ENCODE results near the gene AWAT2. TPM values are rescaled to one million over a fixed set of nuclear protein-coding genes. Genes with fewer than 3 reads are reported as not detected.
"Not testable (repeated sequence)": the region's sequence is repeated elsewhere in the genome, so short reads cannot be mapped to it uniquely, and the experiment has no call there.

Gene AWAT2
- total and polyA plus RNA-seq, 2 donors from 2014 or later = not detected

DNA sequence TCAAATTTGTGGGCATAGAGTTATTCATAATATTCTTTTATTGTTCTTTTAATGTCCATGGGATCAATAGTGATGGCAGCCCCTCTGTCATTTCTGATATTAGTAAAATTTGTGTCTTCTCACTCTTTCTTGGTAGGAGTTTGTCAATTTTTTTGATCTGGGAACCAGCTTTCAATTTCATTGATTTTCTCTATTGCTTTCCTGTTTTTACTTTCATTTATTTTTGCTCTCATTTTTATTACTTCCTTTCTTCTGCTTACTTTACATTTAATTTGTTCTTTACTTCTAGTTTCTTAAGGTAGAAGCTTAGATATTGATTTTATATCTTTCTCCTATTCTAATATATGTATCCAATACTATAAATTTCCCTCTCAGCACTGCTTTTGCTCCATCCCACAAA, 40.7 kb downstream of the AWAT2 start:
- peak; percentile 70 for FAIRE-seq

DNA sequence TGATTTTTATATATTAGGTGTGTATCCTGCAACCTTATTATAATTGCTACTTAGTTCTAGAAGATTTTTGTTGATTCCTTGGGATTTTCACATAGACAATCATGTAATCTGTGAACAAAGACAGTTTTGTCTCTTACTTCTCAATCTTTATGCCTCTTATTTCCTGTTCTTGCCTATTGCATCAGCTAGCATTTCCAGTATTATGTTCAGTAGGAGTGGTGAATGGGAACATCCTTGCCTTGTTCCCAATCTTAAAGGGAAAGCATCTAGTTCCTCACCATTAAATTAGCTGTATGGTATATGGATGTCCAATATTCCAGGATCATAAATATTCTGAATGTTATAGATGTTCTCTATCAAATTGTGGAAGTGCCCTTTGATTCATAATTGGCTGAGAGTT, 41.8 kb downstream of the AWAT2 start:
- intact Hi-C loops (cut with DNase I) = no loop called here
- no peaks in the 10 kb centered on the region for H3K36me3 ChIP-seq (ENCODE audit: control insufficient read depth in 2 of 3, insufficient read depth in 3 of 3, low read length in 3 of 3)
- no peak for DNase-seq
- no peaks in the 10 kb centered on the region for H3K9me3 ChIP-seq (ENCODE audit: control insufficient read depth in 2 of 3, insufficient read depth in 1 of 3, low read length in 3 of 3)
- no peak for FAIRE-seq
- no peaks in the 10 kb centered on the region for H3K27me3 ChIP-seq (ENCODE audit: control insufficient read depth, insufficient read depth, low read length)
- TF ChIP-seq, protein P1, sequence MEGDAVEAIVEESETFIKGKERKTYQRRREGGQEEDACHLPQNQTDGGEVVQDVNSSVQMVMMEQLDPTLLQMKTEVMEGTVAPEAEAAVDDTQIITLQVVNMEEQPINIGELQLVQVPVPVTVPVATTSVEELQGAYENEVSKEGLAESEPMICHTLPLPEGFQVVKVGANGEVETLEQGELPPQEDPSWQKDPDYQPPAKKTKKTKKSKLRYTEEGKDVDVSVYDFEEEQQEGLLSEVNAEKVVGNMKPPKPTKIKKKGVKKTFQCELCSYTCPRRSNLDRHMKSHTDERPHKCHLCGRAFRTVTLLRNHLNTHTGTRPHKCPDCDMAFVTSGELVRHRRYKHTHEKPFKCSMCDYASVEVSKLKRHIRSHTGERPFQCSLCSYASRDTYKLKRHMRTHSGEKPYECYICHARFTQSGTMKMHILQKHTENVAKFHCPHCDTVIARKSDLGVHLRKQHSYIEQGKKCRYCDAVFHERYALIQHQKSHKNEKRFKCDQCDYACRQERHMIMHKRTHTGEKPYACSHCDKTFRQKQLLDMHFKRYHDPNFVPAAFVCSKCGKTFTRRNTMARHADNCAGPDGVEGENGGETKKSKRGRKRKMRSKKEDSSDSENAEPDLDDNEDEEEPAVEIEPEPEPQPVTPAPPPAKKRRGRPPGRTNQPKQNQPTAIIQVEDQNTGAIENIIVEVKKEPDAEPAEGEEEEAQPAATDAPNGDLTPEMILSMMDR (IDR thresholded peaks at IDR 0.05; ENCODE audit: borderline replicate concordance, extremely low read depth, insufficient read depth) = no peak
- H3K4me3 ChIP-seq (ENCODE audit: low read length in 3 of 3) = no peak overlapping the region
- no peaks in the 10 kb centered on the region for H3K4me1 ChIP-seq (ENCODE audit: control insufficient read depth in 2 of 3, insufficient read depth in 2 of 3, low read depth in 1 of 3, low read length in 3 of 3)
- no peak overlapping the region for H3K27ac ChIP-seq (ENCODE audit: low read depth in 2 of 2, low read length in 2 of 2)
- no peak overlapping the region for H3K9ac ChIP-seq (ENCODE audit: low read length in 3 of 3)

More for the DNA sequence above, 40.7 kb downstream of the AWAT2 start:
- Histone ChIP-seq H3K4me3 (ENCODE audit: low read length in 3 of 3) (no peak overlapping the region), H3K27ac (ENCODE audit: low read depth in 2 of 2, low read length in 2 of 2) (no peak overlapping the region), H3K36me3 (ENCODE audit: control insufficient read depth in 2 of 3, insufficient read depth in 3 of 3, low read length in 3 of 3) (no peaks in the 10 kb centered on the region), H3K4me1 (ENCODE audit: control insufficient read depth in 2 of 3, insufficient read depth in 2 of 3, low read depth in 1 of 3, low read length in 3 of 3) (no peaks in the 10 kb centered on the region), H3K9ac (ENCODE audit: low read length in 3 of 3) (no peak overlapping the region), H3K9me3 (ENCODE audit: control insufficient read depth in 2 of 3, insufficient read depth in 1 of 3, low read length in 3 of 3) (no peaks in the 10 kb centered on the region), H3K27me3 (ENCODE audit: control insufficient read depth, insufficient read depth, low read length) (no peaks in the 10 kb centered on the region)
- TF ChIP-seq, protein P1 (IDR thresholded peaks at IDR 0.05; ENCODE audit: borderline replicate concordance, extremely low read depth, insufficient read depth) = no peak
- DNase-seq = no peak
- intact Hi-C loops (cut with DNase I) = no loop called here

DNA sequence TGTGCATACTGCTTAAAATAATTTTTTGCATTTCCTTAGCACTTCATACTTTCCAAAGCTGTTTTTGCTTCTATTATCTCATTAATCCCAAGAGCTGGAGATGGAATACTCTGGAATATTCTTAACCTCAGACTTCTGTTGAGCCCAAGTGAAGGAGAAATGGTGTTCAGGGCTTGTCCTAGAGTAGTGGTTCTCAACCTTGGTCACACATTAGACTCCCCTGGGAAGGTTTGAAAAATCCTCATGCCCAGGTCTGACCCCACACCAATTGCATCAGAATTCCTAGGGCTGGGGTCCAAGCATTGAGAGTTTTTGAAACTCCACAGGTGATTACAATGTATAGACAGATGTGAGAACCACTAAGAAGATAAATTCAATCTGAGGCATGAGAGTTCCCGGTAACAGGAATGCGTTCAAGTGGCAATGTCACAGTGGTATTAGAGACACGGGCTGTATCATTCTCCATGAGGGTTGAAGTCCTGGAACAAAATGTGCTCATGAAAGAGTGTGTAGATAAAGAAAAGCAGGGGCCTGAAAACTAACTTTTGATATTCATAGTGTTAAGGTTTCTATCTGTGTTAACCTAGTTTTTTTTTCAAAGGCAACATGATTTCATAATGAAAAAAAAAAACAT, 47.9 kb downstream of the AWAT2 start:
- Histone ChIP-seq H3K27me3 (ENCODE audit: control insufficient read depth, insufficient read depth, low read length) (no peaks in the 10 kb centered on the region), H3K4me3 (ENCODE audit: low read length in 3 of 3) (no peak overlapping the region), H3K36me3 (ENCODE audit: control insufficient read depth in 2 of 3, insufficient read depth in 3 of 3, low read length in 3 of 3) (no peaks in the 10 kb centered on the region), H3K4me1 (ENCODE audit: control insufficient read depth in 2 of 3, insufficient read depth in 2 of 3, low read depth in 1 of 3, low read length in 3 of 3) (no peaks in the 10 kb centered on the region), H3K27ac (ENCODE audit: low read depth in 2 of 2, low read length in 2 of 2) (no peak overlapping the region), H3K9ac (ENCODE audit: low read length in 3 of 3) (no peak overlapping the region), H3K9me3 (ENCODE audit: control insufficient read depth in 2 of 3, insufficient read depth in 1 of 3, low read length in 3 of 3) (no peaks in the 10 kb centered on the region)
- intact Hi-C loops (cut with DNase I) = no loop called here
- no peak for FAIRE-seq
- no peak for DNase-seq
- TF ChIP-seq, protein P1 (IDR thresholded peaks at IDR 0.05; ENCODE audit: borderline replicate concordance, extremely low read depth, insufficient read depth) = no peak

DNA sequence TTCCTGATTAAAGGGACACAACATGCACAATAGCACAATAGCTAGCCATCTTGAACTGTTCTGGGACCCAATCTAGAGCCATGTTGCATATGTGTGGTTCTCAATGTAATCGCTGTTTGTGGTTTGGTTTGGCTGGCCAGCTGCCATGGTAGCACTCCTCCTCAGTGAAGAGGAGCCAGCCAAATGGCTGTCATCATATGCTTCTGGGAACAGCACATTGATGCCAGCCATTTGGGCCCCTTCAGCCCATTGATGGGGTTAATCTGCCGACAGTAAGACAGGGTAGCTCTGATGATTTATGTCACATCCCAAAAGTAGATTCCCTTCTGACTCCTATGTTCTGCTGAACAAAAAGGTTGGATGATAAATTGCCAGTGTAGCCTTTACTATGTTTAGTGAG, 48.5 kb downstream of the AWAT2 start:
- Histone ChIP-seq H3K27ac (ENCODE audit: low read depth in 2 of 2, low read length in 2 of 2) (no peak overlapping the region), H3K9ac (ENCODE audit: low read length in 3 of 3) (no peak overlapping the region), H3K4me3 (ENCODE audit: low read length in 3 of 3) (no peak overlapping the region), H3K4me1 (ENCODE audit: control insufficient read depth in 2 of 3, insufficient read depth in 2 of 3, low read depth in 1 of 3, low read length in 3 of 3) (no peaks in the 10 kb centered on the region), H3K27me3 (ENCODE audit: control insufficient read depth, insufficient read depth, low read length) (no peaks in the 10 kb centered on the region), H3K36me3 (ENCODE audit: control insufficient read depth in 2 of 3, insufficient read depth in 3 of 3, low read length in 3 of 3) (no peaks in the 10 kb centered on the region), H3K9me3 (ENCODE audit: control insufficient read depth in 2 of 3, insufficient read depth in 1 of 3, low read length in 3 of 3) (no peaks in the 10 kb centered on the region)
- TF ChIP-seq, protein P1 (IDR thresholded peaks at IDR 0.05; ENCODE audit: borderline replicate concordance, extremely low read depth, insufficient read depth) = no peak
- FAIRE-seq (no peak), DNase-seq (no peak)
- intact Hi-C loops (cut with DNase I) = no loop called here

DNA sequence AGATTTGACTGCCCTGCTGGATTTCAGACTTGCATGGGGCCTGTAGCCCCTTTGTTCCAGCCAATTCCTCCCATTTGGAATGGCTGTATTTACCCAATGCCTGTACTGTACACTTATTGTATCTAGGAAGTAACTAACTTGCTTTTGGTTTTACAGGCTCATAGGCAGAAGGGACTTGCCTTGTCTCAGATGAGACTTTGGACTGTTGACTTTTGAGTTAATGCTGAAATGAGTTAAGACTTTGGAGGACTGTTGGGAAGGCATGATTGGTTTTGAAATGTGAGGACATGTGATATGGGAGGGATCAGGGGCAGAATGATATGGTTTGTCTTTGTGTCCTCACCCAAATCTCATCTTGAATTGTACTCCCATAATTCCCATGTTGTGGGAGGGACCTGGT, 51.4 kb downstream of the AWAT2 start:
- H3K9me3 ChIP-seq (ENCODE audit: control insufficient read depth in 2 of 3, insufficient read depth in 1 of 3, low read length in 3 of 3); H3K36me3 ChIP-seq (ENCODE audit: control insufficient read depth in 2 of 3, insufficient read depth in 3 of 3, low read length in 3 of 3); FAIRE-seq; DNase-seq; H3K27ac ChIP-seq (ENCODE audit: low read depth in 2 of 2, low read length in 2 of 2); H3K9ac ChIP-seq (ENCODE audit: low read length in 3 of 3); intact Hi-C loops (cut with DNase I); H3K27me3 ChIP-seq (ENCODE audit: control insufficient read depth, insufficient read depth, low read length); H3K4me3 ChIP-seq (ENCODE audit: low read length in 3 of 3); H3K4me1 ChIP-seq (ENCODE audit: control insufficient read depth in 2 of 3, insufficient read depth in 2 of 3, low read depth in 1 of 3, low read length in 3 of 3): not testable (repeated sequence)
